ENCODE data around the gene ACBD6.

ACBD6 gene

DNA sequence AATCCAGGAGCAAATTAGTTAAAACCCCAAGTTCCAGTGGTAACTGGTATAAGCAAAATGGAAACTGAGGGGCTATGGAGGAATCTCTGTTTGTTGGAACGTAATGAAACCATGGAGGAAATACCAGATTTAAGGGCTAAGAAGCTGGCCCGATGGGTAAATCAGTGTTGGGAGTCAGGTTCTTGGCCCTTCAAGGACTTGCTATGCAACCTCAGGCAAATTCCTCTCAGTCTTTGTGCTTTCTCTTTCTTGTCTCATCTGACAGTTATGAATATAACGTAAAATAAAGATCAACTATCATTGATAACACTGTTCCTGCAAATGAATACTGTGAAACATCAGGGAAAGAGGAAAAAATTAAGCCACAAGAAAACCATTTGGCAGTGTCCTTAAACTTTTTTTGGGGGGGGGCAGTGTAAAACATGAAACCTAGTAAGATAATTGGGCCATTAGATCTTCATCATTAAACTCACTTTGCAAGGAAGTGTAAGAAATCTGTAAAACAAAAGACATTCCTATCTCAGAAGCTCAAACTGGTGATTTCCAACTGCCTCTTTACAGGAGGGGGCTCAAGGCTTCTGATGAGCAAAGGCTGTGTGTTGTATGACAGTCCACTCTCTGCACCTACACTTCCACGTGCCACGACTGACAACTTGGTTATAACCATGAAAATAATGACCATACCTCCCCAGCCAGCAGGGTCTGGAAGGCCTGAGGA lies 224.7 kb downstream of the ACBD6 start:
- no peak overlapping the region for H3K27ac ChIP-seq
- no peak for DNase-seq (ENCODE audit: low read depth, low spot score)

- no peak for DNase-seq (ENCODE audit: low read depth, low spot score)
- no peak overlapping the region for H3K27ac ChIP-seq
These were observed 226.7 kb downstream of the ACBD6 start for GRCh38 chr1:180275726-180276125.

DNA sequence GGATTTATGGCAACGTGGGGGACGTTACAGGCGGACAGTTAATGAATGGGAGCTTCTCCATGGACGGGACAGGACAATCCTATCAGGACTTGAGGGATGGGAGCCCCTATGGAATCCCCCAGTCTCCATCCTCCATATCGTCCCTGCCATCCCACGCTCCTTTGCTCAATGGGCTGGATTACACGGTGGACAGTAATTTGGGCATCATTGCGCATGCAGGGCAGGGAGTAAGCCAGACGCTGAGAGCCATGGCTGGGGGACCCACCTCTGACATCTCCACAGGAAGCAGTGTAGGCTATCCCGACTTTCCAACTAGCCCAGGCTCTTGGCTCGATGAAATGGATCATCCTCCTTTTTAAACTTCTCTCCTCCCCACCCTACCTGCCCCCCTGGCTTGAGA lies 228.2 kb downstream of the ACBD6 start:
- DNase-seq (ENCODE audit: low read depth, low spot score), result no peak
- no peak overlapping the region for H3K27ac ChIP-seq

GRCh38 chr1:180273066-180273465 lies 229.3 kb downstream of the ACBD6 start:
- no peak for DNase-seq (ENCODE audit: low read depth, low spot score)

GRCh38 chr1:180272395-180272794 lies 230.0 kb downstream of the ACBD6 start:
- no peak overlapping the region for H3K27ac ChIP-seq
- DNase-seq (ENCODE audit: low read depth, low spot score), result no peak

More at GRCh38 chr1:180273066-180273465, 229.3 kb downstream of the ACBD6 start:
- H3K27ac ChIP-seq, result no peak overlapping the region

DNA sequence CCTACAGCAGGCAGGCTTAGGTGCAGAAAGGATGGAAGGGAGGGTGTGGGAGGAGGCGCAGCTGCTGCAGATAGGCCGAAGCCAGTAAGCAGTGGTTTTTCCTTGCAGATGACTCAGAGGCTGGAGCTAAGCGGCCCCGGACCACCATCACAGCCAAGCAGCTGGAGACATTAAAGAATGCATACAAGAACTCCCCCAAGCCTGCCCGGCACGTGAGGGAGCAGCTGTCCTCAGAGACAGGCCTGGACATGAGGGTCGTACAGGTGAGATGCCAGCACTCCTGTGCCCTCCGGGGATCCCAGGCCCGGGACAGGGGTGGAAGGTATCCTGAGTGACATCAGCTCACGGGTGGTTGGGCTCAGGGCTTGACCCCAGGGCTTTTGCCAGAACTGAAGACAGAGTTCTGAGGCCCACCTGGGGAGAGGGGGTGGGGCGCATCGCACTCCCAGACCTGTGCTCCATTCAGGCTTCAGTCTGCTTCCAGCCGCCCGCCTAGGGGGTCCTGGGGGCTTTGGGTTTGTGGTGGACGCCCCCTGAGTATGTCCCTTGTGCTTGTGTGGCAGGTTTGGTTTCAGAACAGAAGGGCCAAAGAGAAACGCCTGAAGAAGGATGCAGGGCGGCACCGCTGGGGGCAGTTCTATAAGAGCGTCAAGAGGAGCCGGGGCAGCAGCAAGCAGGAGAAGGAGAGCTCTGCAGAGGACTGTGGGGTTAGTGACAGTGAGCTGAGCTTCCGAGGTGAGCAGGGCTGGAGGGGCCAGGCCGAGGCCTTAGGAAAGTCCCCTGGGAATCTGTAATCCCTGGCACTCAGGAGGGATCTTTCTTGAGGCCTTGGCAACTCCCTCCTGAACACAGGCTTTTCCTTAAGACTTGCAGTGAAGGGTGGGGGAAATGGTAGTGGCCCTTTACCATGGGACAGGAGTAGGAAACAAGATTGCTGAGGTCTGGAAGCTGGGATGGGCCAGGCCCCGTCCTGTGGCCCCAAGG lies 230.8 kb downstream of the ACBD6 start:
- DNase-seq (ENCODE audit: low read depth, low spot score), result no peak
- no peak overlapping the region for H3K27ac ChIP-seq

DNA sequence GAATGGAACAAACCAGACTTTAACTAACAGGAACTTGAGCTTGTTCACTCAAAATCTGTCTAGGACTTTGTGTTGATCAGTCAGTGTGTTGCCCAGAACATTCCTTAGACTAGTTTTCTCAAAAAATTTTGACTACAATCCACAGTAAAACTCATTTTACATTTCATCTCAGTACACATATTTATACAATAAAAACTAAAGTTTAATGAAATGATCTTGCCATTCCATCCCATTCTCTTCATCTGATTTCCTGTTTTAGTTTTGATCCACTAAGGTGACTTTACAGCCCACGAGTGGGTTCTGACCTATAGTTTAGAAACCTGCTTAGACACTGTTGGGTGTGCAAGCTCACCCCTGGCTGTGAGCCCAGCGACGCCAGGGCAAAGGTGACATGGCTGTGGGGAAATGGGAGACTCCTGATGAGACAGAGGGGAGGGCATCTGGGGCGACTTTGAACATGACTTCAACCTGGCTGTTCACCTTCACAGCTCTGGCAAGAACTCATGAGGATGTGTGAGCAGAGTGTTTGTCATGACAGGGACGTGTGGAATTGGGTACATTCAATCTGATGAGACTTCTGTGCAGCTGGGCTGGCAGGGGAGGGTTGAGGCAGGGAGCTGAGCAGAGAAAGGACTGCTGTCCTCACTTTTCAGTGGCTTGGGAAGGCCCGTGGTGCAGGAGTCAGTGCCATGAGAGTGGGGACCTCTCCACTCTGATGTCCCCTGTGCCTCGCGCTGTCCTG lies 231.7 kb downstream of the ACBD6 start:
- H3K27ac ChIP-seq, result no peak overlapping the region
- DNase-seq (ENCODE audit: low read depth, low spot score), result no peak

- no peak for DNase-seq (ENCODE audit: low read depth, low spot score)
- no peak overlapping the region for H3K27ac ChIP-seq
These were observed 232.5 kb downstream of the ACBD6 start for GRCh38 chr1:180269645-180270529.

GRCh38 chr1:180268556-180269075 lies 233.8 kb downstream of the ACBD6 start:
- DNase-seq (ENCODE audit: low read depth, low spot score), result no peak
- H3K27ac ChIP-seq, result no peak overlapping the region

- DNase-seq (ENCODE audit: low read depth, low spot score), result no peak
These were observed 234.4 kb downstream of the ACBD6 start for GRCh38 chr1:180267761-180268555.

DNA sequence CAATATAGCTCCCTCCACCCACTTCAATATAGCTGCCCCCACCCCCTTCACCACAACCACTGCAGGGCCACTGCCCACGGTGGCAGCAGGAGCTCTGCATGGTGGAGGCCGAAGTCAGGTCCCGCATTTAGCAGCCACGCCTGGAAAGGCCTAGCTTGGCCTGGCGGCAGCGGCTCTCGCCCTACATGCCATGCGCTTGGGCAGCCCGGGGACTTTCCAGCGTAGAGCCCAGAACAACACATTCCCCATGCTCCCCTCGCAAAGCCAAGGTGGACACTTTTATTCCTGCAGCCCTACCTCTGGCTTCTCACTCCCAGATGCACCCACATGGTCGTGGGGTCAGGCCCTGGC lies 235.2 kb downstream of the ACBD6 start:
- no peak overlapping the region for H3K27ac ChIP-seq
- DNase-seq (ENCODE audit: low read depth, low spot score), result no peak

More at GRCh38 chr1:180267761-180268555, 234.4 kb downstream of the ACBD6 start:
- no peak overlapping the region for H3K27ac ChIP-seq

DNA sequence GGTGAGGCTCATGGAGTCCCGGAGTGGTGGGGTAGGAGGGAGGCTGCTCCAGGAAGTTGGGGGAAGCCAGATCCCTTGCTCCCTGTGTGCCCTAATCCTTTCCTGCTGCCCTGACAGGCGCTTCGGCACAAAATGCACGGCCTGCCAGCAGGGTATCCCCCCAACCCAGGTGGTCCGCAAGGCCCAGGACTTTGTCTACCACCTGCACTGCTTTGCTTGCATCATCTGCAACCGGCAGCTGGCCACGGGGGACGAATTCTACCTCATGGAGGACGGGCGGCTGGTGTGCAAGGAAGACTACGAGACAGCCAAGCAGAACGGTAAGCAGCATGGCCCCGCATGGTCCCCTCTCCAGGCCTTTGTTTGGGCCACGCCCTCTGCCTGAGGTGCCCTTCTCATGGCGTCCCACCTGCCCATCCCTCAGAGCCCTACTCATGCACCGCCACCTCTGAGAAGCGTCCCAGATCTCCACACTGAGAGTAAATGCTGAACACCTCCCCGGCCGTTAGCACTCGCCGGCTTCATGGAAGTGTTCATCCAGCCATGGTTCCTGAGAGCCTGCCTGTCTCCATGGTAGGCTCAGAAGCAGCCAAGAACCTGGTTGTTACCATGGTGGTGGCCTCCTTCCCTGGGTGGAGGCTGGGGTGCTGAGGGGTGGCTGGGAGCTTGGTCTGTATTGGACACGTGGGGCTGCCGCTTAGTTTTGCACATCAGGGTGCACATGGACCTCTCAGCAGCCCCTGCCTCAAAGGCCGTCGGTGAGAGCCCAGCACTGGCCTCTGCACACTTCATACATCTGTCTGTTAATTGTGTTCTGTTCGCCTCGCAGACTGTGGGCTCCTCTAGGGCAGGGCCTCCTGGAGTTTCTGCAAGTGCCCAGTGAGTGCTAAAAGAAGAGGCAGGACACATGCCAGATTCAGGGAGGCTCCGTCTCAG lies 235.8 kb downstream of the ACBD6 start:
- H3K27ac ChIP-seq, result no peak overlapping the region
- no peak for DNase-seq (ENCODE audit: low read depth, low spot score)

- H3K27ac ChIP-seq, result no peak overlapping the region
- DNase-seq (ENCODE audit: low read depth, low spot score), result no peak
These were observed 236.5 kb downstream of the ACBD6 start for GRCh38 chr1:180265871-180266270.

- no peak for DNase-seq (ENCODE audit: low read depth, low spot score)
These were observed 237.2 kb downstream of the ACBD6 start for GRCh38 chr1:180265201-180265600.

DNA sequence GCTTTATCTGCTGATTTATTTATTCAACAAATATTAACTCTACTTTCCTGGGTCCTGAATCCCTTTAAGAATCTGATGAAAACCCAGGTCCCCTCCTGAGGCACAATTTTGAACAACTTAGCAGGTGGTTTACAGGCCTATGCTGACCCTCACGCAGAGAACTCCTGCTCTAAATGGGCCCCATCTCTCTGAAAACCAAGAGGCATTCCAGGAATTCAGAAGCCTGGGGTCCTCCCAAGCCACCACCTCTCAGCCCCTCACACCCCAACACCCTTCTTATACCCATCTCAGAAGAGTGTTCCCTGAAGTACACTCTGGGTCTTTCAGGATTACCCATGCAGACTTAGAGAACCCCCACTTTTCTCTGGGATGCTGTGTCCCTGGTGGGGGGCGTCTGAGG lies 237.8 kb downstream of the ACBD6 start:
- no peak overlapping the region for H3K27ac ChIP-seq
- DNase-seq (ENCODE audit: low read depth, low spot score), result no peak

More at GRCh38 chr1:180265201-180265600, 237.2 kb downstream of the ACBD6 start:
- no peak overlapping the region for H3K27ac ChIP-seq

- no peak overlapping the region for H3K27ac ChIP-seq
These were observed 239.5 kb downstream of the ACBD6 start for GRCh38 chr1:180262628-180263488.

More at GRCh38 chr1:180262628-180263488, 239.5 kb downstream of the ACBD6 start:
- DNase-seq (ENCODE audit: low read depth, low spot score), result no peak
